IMR-90 (cell line): Measurements from ENCODE around the gene TGFBR1. TPM values are rescaled to one million over a fixed set of nuclear protein-coding genes. Genes with fewer than 3 reads are reported as not detected.

Experiments
- ATAC-seq: fragments of 200-7000 bp; cut with Tn5 transposase; 2 replicates; pipeline ENCODE4 v1.9.1; 2020; ENCODE audit warnings: low read depth, mild to moderate bottlenecking, moderate library complexity
- BruUV-seq: library from RNA; stranded (reverse); fragments of 400-500 nt; replicated peaks from 2 replicates; lab custom pipeline; 2021; lab: Mats Ljungman, UMichigan
- CTCF ChIA-PET: fragments of 300-600 bp; formaldehyde crosslinking; extraction: SDS; loops from one replicate; lab custom pipeline; 2021; ENCODE audit warnings: antibody characterized with exemption; lab: Yijun Ruan, JAX
- POLR2A ChIA-PET: fragments of 300-600 bp; sonication (Branson Sonifier 250); formaldehyde crosslinking; loops from one replicate; lab custom pipeline; 2022; ENCODE audit warnings: antibody characterized with exemption; ENCODE audit not compliant: unreplicated experiment; lab: Charles Lee
- DNase-seq: peaks from one replicate; pipeline ENCODE4 v3.0.0; 2013
- H2AFZ ChIP-seq: replicated peaks from 2 replicates; pipeline ENCODE3; 2013; ENCODE audit warnings: low read length, mild to moderate bottlenecking; ENCODE audit not compliant: poor library complexity
- H2AK5ac ChIP-seq: 2 replicates; pipeline ENCODE4 v1.6.1; 2013; ENCODE audit warnings: low read depth, low read length, inconsistent platforms
- H2AK9ac ChIP-seq: replicated peaks from 2 replicates; pipeline ENCODE3; 2013; ENCODE audit warnings: mild to moderate bottlenecking, low read depth, low read length, moderate library complexity; ENCODE audit not compliant: poor library complexity
- H2BK120ac ChIP-seq: 2 replicates; pipeline ENCODE4 v1.6.1; 2013; ENCODE audit warnings: low read depth, low read length, inconsistent platforms
- H2BK15ac ChIP-seq: 3 replicates; pipeline ENCODE4 v1.6.1; 2013; ENCODE audit warnings: low read depth, low read length, inconsistent platforms
- H2BK20ac ChIP-seq: 2 replicates; pipeline ENCODE4 v1.6.1; 2013; ENCODE audit warnings: low read depth, mild to moderate bottlenecking, inconsistent platforms, low read length, moderate library complexity
- H2BK5ac ChIP-seq: 2 replicates; pipeline ENCODE4 v1.6.1; 2013; ENCODE audit warnings: mild to moderate bottlenecking, low read depth, low read length, inconsistent platforms; ENCODE audit not compliant: poor library complexity, severe bottlenecking
- H3K14ac ChIP-seq: replicated peaks from 2 replicates; pipeline ENCODE4 v1.6.1; 2013; ENCODE audit warnings: low read depth, low read length, inconsistent platforms
- H3K18ac ChIP-seq: 2 replicates; pipeline ENCODE4 v1.6.1; 2013; ENCODE audit warnings: low read depth, low read length, control low read depth
- H3K23ac ChIP-seq: 2 replicates; pipeline ENCODE4 v1.6.1; 2013; ENCODE audit warnings: low read depth, low read length, inconsistent platforms
- H3K27ac ChIP-seq: 2 replicates; pipeline ENCODE4 v1.5.1; 2013; ENCODE audit warnings: mild to moderate bottlenecking, control low read depth, low read length; ENCODE audit not compliant: insufficient read depth
- H3K27me3 ChIP-seq: 2 replicates; pipeline ENCODE4 v1.6.1; 2013; ENCODE audit warnings: low read length; ENCODE audit not compliant: control insufficient read depth, insufficient read depth
- H3K36me3 ChIP-seq: 2 replicates; pipeline ENCODE4 v1.6.1; 2013; ENCODE audit warnings: low read length, mixed read lengths; ENCODE audit not compliant: control insufficient read depth, insufficient read depth
- H3K4ac ChIP-seq: 2 replicates; pipeline ENCODE4 v1.6.1; 2013; ENCODE audit warnings: low read depth, low read length, inconsistent platforms
- H3K4me1 ChIP-seq: 2 replicates; pipeline ENCODE4 v1.6.1; 2013; ENCODE audit warnings: low read length, mixed read lengths; ENCODE audit not compliant: control insufficient read depth, insufficient read depth
- H3K4me2 ChIP-seq: 2 replicates; pipeline ENCODE4 v1.6.1; 2013; ENCODE audit warnings: low read depth, mild to moderate bottlenecking, control low read depth, low read length, moderate library complexity
- H3K4me3 ChIP-seq: 2 replicates; pipeline ENCODE4 v1.5.1; 2013; ENCODE audit warnings: low read depth, mild to moderate bottlenecking, control low read depth, low read length, moderate library complexity; ENCODE audit not compliant: insufficient read depth
- H3K56ac ChIP-seq: 2 replicates; pipeline ENCODE4 v1.6.1; 2013; ENCODE audit warnings: low read length, inconsistent platforms; ENCODE audit not compliant: insufficient read depth; ENCODE audit errors: extremely low read depth
- H3K79me1 ChIP-seq, 2 experiments: 2 replicates each; pipeline ENCODE4 v1.6.1; 2013; ENCODE audit warnings: low read length in 2 of 2, inconsistent platforms in 1 of 2, low read depth in 1 of 2
- H3K9ac ChIP-seq: 2 replicates; pipeline ENCODE4 v1.6.1; 2013; ENCODE audit warnings: low read depth, low read length, control low read depth
- H3K9me1 ChIP-seq: 2 replicates; pipeline ENCODE4 v1.6.1; 2013; ENCODE audit warnings: low read length, inconsistent platforms; ENCODE audit not compliant: insufficient read depth
- H3K9me3 ChIP-seq: 2 replicates; pipeline ENCODE4 v1.6.1; 2013; ENCODE audit warnings: low read length; ENCODE audit not compliant: control insufficient read depth, insufficient read depth
- H4K20me1 ChIP-seq: 2 replicates; pipeline ENCODE4 v1.6.1; 2013; ENCODE audit warnings: low read length, inconsistent platforms; ENCODE audit not compliant: insufficient read depth
- H4K5ac ChIP-seq: 2 replicates; pipeline ENCODE4 v1.6.1; 2013; ENCODE audit warnings: mild to moderate bottlenecking, low read depth, low read length, control low read depth
- H4K8ac ChIP-seq, 2 experiments: 2 replicates each; pipeline ENCODE4 v1.6.1; 2013; ENCODE audit warnings: low read depth in 2 of 2, low read length in 2 of 2, control low read depth in 1 of 2, inconsistent platforms in 1 of 2
- H4K91ac ChIP-seq: 2 replicates; pipeline ENCODE4 v1.6.1; 2013; ENCODE audit warnings: low read depth, low read length, inconsistent platforms; ENCODE audit not compliant: insufficient read depth
- BHLHE40 ChIP-seq: fragments of 150-350 bp; IDR thresholded peaks from 2 replicates; pipeline ENCODE4 v1.6.1; 2016; ENCODE audit warnings: mild to moderate bottlenecking, low read depth, low read length
- CEBPB ChIP-seq: IDR thresholded peaks from 2 replicates; pipeline ENCODE4 v1.6.1; 2012; ENCODE audit warnings: low read depth, low read length, improper control_type of control experiment
- CHD1 ChIP-seq: IDR thresholded peaks from 2 replicates; pipeline ENCODE4 v1.6.1; 2012; ENCODE audit warnings: low read depth, low read length, improper control_type of control experiment
- FOS ChIP-seq: fragments of 150-350 bp; IDR thresholded peaks from 2 replicates; pipeline ENCODE4 v1.6.1; 2016; ENCODE audit warnings: low read depth, low read length
- MAFK ChIP-seq: IDR thresholded peaks from 2 replicates; pipeline ENCODE4 v1.6.1; 2012; ENCODE audit warnings: low read depth, low read length, improper control_type of control experiment
- MXI1 ChIP-seq: IDR thresholded peaks from 2 replicates; pipeline ENCODE4 v1.6.1; 2012; ENCODE audit warnings: low read depth, mild to moderate bottlenecking, low read length, moderate library complexity, borderline replicate concordance
- NFE2L2 ChIP-seq: fragments of 150-350 bp; IDR thresholded peaks from 2 replicates; pipeline ENCODE4 v1.6.1; 2016; ENCODE audit warnings: low read depth, mild to moderate bottlenecking, low read length
- RAD21 ChIP-seq: IDR thresholded peaks from 2 replicates; pipeline ENCODE4 v1.6.1; 2012; ENCODE audit warnings: low read length, improper control_type of control experiment
- RCOR1 ChIP-seq: IDR thresholded peaks from 2 replicates; pipeline ENCODE4 v1.6.1; 2012; ENCODE audit warnings: mild to moderate bottlenecking, low read length, improper control_type of control experiment; ENCODE audit not compliant: insufficient replicate concordance
- RFX5 ChIP-seq: IDR thresholded peaks from 2 replicates; pipeline ENCODE4 v1.8.0; 2012; ENCODE audit warnings: low read depth, mild to moderate bottlenecking, low read length, moderate library complexity
- WGBS, 2 experiments: methylation state at CpG; one replicate each; pipeline versions ENCODE4 v1.1.5 to v1.1.7; 2013; ENCODE audit warnings: missing lambda C conversion rate in 2 of 2; ENCODE audit not compliant: insufficient read length in 1 of 2; ENCODE audit errors: extremely low coverage in 2 of 2; 5-methylcytosine and 5-hydroxymethylcytosine counted together
- dilution Hi-C: fragments of 300-500 bp; cut with HindIII; formaldehyde crosslinking; loops from one replicate; pipeline ENCODE4 v1.14.3; 2018; ENCODE audit warnings: low sequenced_read_pairs; ENCODE audit not compliant: unreplicated experiment
- in situ Hi-C: fragments of 300-500 bp; cut with MboI; formaldehyde crosslinking; loops from 3 replicates; pipeline ENCODE4 v1.14.3; 2019; ENCODE audit warnings: low sequenced_read_pairs, inconsistent platforms, mixed read lengths
- intact Hi-C: fragments of 100-400 bp; cut with micrococcal nuclease; formaldehyde crosslinking; loops from 2 replicates; pipeline ENCODE4 v1.10.0; 2022
- polyA plus RNA-seq, 3 experiments: library from polyadenylated mRNA; depleted of rRNA; stranded (reverse); fragments of >200 nt; gene quantifications; 2 replicates each; pipeline ENCODE4 v1.2.3, GENCODE V29; 2012; ENCODE audit warnings: low replicate concordance in 1 of 3
- total RNA-seq: library from RNA; depleted of rRNA; stranded (reverse); fragments of >200 nt; gene quantifications from 2 replicates; pipeline ENCODE4 v1.2.3, GENCODE V29; 2012
- TF ChIP-seq, protein P1 (sequence below): fragments of 150-350 bp; IDR thresholded peaks from 2 replicates; pipeline ENCODE4 v1.6.1; 2017; ENCODE audit warnings: mild to moderate bottlenecking, antibody characterized with exemption, low read length, low read depth
- TF ChIP-seq, protein P2 (sequence below): fragments of 150-350 bp; IDR thresholded peaks from 2 replicates; pipeline ENCODE4 v1.6.1; 2016; ENCODE audit warnings: low read depth, mild to moderate bottlenecking, low read length, moderate library complexity, borderline replicate concordance
- TF ChIP-seq, protein P3 (sequence below): conservative IDR thresholded peaks from 2 replicates; pipeline ENCODE4 v1.5.1; 2012; ENCODE audit warnings: mild to moderate bottlenecking, low read depth, low read length, improper control_type of control experiment

Gene TGFBR1
- total and polyA plus RNA-seq, 2 of the 4 experiments (the other 2 are of a cell fraction): 15.1 to 75.3 TPM

DNA sequence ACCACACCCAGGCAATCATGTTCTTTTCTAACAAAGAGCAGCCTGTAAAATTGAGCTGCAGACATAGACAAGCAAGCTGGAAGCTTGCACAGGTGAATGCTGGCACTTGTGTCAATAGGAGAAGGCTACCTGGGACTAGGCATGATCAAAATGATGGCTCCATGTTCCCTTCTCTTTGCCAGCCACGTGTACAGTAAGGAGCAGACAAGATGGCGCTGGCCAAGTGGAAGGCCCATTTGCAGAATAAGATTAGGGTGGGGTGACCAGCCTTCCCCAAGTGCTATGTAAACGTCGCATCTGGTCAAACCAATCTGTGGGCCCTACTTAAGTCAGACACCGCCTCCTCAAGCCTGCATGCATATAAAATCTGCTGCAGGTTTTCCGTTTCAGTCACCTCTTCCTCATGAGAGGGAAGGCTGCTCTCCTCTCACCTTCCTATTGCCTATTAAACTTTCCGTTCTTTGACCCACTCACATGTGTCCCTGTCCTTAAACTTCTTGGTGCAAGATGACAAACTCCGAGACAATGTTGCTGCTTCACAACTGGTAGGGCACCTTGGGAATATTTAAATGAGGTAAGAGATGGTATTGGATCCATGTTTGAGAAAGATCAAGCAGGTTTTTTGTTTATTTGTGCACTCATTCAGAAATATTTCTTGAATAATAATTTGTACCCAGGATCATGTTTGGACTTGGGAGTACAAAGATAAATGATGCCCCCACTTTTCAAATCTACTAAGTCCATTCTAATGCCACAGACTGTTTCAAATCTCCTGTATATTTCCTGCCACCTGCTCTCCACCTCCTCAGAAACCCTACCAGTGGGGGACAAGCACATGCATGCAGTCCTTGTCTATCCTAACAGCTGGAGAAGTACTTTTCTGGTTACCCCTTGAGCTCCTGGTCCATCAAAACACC, 30.7 kb upstream of the TGFBR1 start:
- CTCF ChIA-PET: interaction anchor here (1.2 kb wide), 1 partner anchor 16 kb away, joined by 4 read pairs; no protein-coding TSS in a partner anchor
- Histone ChIP-seq H3K4me2 (no peak overlapping the region), H3K23ac (no peak overlapping the region), H3K56ac (no peak overlapping the region), H3K36me3 (peaks cover 12% of the 10 kb centered on the region; the same call in 1 of the 2 replicates), H3K27me3 (no peaks in the 10 kb centered on the region), H4K5ac (no peak overlapping the region; the same call in 1 of the 2 replicates), H2BK5ac (no peak overlapping the region), H4K8ac (peak overlapping the region in 1 of 2 experiments; percentile 62; a peak in 1 of 4 replicates), H3K9me3 (no peaks in the 10 kb centered on the region), H2AFZ (no peak overlapping the region), H3K9me1 (peaks cover 23% of the 10 kb centered on the region), H3K4me1 (peaks cover 20% of the 10 kb centered on the region), H2AK9ac (no peak overlapping the region), H2BK120ac (peak overlapping the region; percentile 83; the same call in 1 of the 2 replicates), H3K9ac (no peak overlapping the region), H4K20me1 (peaks cover 5% of the 10 kb centered on the region; the same call in 1 of the 2 replicates), H2BK15ac (no peak overlapping the region; the same call in 2 of the 3 replicates), H2AK5ac (peak overlapping the region; percentile 5; the same call in 1 of the 2 replicates), H3K79me1 (no peaks in the 10 kb centered on the region), H4K91ac (peak overlapping the region; percentile 87), H3K14ac (peak overlapping the region; percentile 38; the same call in 1 of the 2 replicates), H3K27ac (no peak overlapping the region), H3K4ac (peak overlapping the region; percentile 93; the same call in 1 of the 2 replicates), H3K4me3 (no peak overlapping the region), H2BK20ac (no peak overlapping the region), H3K18ac (peak overlapping the region; percentile 88; the same call in 1 of the 2 replicates)
- ATAC-seq (no peak), DNase-seq (no peak)
- no TSS peak for BruUV-seq
- dilution Hi-C loops: no loop called here
- in situ Hi-C loops: no loop called here
- WGBS, 2 experiments: 60% methylated on average over 1 of the region's 8 CpGs; no CpG with 5 or more reads in 1 of the 2 experiments
- intact Hi-C loops: no loop called here
- POLR2A ChIA-PET: no interaction called here
- TF ChIP-seq, protein P1, sequence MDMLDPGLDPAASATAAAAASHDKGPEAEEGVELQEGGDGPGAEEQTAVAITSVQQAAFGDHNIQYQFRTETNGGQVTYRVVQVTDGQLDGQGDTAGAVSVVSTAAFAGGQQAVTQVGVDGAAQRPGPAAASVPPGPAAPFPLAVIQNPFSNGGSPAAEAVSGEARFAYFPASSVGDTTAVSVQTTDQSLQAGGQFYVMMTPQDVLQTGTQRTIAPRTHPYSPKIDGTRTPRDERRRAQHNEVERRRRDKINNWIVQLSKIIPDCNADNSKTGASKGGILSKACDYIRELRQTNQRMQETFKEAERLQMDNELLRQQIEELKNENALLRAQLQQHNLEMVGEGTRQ: no peak
- no peak for TF ChIP-seq RCOR1
- no peak for TF ChIP-seq BHLHE40
- TF ChIP-seq RFX5: no peak
- no peak for TF ChIP-seq MXI1
- TF ChIP-seq CEBPB: no peak
- TF ChIP-seq, protein P2, sequence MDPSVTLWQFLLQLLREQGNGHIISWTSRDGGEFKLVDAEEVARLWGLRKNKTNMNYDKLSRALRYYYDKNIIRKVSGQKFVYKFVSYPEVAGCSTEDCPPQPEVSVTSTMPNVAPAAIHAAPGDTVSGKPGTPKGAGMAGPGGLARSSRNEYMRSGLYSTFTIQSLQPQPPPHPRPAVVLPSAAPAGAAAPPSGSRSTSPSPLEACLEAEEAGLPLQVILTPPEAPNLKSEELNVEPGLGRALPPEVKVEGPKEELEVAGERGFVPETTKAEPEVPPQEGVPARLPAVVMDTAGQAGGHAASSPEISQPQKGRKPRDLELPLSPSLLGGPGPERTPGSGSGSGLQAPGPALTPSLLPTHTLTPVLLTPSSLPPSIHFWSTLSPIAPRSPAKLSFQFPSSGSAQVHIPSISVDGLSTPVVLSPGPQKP: no peak
- TF ChIP-seq MAFK: no peak
- TF ChIP-seq NFE2L2: no peak
- no peak for TF ChIP-seq RAD21
- TF ChIP-seq, protein P3, sequence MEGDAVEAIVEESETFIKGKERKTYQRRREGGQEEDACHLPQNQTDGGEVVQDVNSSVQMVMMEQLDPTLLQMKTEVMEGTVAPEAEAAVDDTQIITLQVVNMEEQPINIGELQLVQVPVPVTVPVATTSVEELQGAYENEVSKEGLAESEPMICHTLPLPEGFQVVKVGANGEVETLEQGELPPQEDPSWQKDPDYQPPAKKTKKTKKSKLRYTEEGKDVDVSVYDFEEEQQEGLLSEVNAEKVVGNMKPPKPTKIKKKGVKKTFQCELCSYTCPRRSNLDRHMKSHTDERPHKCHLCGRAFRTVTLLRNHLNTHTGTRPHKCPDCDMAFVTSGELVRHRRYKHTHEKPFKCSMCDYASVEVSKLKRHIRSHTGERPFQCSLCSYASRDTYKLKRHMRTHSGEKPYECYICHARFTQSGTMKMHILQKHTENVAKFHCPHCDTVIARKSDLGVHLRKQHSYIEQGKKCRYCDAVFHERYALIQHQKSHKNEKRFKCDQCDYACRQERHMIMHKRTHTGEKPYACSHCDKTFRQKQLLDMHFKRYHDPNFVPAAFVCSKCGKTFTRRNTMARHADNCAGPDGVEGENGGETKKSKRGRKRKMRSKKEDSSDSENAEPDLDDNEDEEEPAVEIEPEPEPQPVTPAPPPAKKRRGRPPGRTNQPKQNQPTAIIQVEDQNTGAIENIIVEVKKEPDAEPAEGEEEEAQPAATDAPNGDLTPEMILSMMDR: no peak
- TF ChIP-seq FOS: no peak
- TF ChIP-seq CHD1: no peak
